ENCODE data around the gene ACER3.

Gene ACER3

GRCh38 chr11:77074205-77074604 is 213.5 kb downstream of the ACER3 start:
- DNase-seq (ENCODE audit: low read depth in 2 of 2): no peak

- DNase-seq (ENCODE audit: low read depth in 2 of 2): no peak
These were observed 214.0 kb downstream of the ACER3 start for GRCh38 chr11:77074626-77075221.

GRCh38 chr11:77075425-77075905 is 214.7 kb downstream of the ACER3 start:
- DNase-seq (ENCODE audit: low read depth in 2 of 2): no peak
